Activated gamma-delta T cell treated with anti-CD3 and anti-CD28 coated beads, Interleukin-2, amount 50 U/mL, for 16 hours (primary cell): ENCODE results near the gene QRICH1.

Experiments
- DNase-seq: peaks from one replicate; pipeline ENCODE4 v3.0.0-alpha.2; 2020; ENCODE audit warnings: low read depth

QRICH1 gene

DNA sequence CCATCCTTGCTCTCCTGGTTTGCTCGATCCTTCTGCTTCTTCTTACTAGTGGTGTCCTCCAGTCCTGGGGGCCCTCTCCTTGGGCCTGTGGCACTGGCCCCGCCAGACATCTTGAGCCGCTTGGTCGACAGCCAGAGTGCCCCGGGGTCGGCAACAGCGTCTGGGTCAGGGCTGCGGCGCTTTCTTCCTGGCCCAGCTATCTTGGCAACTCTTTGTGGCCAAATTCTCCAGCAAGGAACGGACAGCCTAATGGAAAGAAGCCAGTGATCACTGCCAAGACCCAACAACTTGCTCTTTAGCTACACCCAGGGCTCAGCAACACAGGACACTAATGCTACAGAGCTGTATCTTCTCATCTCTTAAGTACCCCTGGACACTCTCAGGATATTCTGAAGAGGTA lies 25.2 kb upstream of the QRICH1 start:
- DNase-seq = no peak

DNA sequence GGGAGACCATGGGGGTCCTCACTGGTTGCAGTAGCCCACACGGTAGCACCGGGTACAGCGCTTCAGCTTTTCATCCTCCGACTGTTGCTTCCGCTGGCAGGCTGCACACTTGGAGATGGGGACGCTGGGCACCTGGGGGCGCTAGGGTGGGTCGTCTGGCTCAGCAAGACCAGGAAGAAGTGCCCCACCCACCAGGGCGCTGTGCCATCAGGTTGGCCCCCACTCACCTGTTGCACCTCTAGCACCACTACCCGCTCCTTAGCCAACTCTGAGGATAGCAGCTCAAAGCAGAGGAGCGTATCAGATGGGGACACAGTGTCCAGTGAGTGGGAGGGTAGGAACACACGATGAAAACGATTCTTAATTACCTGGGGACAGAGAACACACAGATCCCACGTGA lies 18.4 kb upstream of the QRICH1 start:
- DNase-seq = no peak

DNA sequence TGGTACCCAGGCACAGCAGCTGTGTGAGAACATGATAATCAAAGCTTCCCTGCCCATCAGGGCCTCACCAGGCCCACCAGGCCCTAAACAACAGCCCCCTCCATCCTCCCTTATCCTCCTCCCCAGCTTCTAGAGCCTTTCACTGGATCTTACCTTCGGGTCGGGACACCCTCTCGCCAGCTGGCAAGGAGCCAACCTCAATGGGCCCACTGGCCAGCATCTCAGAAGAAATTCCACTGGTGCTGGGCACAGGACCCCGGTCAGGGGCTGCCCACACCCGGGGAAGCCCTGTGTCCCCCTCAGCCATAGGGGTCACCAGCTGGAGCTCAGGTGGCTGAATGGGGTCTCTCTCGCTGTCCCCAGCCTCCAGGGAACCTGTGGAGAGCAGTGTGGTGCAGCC lies 17.5 kb upstream of the QRICH1 start:
- no peak for DNase-seq

DNA sequence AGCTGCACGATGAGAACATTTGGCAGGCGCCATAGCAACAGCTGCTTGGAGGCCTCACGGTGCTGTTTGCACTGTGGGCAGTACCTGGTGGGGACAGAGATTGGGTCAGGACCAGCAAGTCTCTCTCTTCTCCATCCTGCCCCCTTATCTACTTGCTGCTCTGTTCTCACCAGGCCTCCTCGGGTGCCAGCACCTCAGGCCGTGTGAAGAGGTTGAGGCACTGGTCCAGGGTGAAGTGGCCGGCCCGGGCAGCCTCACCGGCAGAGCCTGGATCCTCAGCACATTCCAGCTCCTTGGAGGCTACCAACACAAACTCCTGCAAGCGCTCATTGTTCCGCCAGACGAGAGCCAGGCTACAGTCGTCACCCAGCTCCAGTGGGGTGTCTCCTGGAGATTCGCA lies 16.9 kb upstream of the QRICH1 start:
- no peak for DNase-seq

DNA sequence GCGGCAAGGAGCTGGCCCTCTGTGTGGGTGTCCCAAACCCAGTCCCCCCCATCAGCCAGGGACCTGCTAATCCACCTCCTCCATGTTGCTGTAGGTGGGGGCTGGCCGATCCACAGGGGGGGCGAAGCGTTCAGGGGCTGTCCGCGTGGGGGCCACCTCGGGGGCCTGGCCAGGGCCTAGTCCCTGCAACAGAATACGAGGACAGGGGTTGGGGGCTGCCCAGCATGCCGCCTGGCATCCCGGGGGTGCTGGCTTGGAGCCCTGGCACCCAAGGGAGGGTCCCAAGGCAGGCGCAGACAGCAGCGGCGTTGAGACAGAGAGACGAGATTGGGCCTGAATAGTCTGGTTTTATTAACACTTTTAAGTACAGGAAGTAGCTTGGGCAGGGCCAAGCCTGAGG lies 14.5 kb upstream of the QRICH1 start:
- no peak for DNase-seq

DNA sequence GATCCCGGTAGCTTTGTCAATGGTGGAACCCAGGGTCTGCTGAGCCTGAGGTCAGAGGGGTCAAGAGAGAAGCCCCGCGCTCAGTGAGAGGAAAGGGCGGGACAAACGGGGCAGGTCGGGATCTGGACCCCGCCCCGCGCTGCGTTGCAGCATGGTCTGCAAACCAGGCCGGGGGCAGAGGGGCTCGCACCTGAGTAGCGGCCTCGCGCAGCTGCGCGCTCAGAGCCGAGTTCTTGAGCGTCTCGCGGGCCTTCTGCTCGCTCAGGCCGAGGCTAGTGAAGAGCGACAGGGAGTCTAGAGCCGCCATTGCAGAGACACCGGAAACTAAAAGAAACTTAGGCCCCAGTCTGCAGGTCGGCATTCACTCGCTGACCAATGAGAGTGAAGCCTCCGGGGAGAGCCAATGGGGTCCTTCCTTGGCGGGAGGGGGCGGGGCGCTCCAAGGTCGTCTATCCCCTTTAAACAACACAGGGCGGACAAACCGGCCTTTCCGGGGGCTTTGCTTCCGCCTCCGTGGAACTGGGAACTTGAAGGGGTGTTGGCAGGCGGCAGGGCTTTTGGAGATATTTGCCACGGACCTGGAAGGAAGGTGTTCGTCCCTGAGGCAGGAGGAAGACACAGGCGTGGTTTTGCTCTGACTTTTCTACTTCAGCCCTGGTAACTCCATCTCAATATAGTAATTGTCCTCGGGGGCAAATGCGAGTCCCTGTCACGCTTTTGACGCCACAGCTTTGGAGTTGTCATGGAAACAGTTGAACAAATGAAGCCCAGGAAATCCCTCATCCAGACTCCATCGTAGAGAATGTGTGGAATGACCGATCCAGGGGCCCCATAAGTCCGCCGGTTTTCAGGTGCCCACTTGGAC lies 10.8 kb upstream of the QRICH1 start, which contains the start of gene QARS1:
QARS1 (minus strand) TSS at position 331 of the 865 bp plus-strand sequence; CDS start at position 307, 24 bp downstream.
- DNase-seq = peak; percentile 84

DNA sequence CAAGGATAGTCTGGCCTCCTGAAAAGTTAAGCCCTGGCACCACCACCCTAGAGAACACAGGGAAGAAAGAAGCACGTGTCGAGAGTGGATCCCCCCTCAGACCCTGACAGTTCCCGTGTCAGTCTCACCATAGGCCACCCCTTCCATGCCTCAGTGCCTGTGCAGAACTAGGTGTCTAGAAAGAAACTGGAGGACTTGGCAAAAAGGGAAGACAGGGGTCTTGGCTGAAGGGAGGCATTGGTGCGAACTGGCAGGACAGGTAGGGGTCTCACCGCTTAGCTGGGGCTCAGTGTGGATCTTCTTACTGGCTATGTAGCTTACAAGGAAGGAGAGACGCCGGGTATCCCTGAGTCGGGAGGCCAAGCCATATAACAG lies 10.2 kb upstream of the QRICH1 start:
- no peak for DNase-seq

DNA sequence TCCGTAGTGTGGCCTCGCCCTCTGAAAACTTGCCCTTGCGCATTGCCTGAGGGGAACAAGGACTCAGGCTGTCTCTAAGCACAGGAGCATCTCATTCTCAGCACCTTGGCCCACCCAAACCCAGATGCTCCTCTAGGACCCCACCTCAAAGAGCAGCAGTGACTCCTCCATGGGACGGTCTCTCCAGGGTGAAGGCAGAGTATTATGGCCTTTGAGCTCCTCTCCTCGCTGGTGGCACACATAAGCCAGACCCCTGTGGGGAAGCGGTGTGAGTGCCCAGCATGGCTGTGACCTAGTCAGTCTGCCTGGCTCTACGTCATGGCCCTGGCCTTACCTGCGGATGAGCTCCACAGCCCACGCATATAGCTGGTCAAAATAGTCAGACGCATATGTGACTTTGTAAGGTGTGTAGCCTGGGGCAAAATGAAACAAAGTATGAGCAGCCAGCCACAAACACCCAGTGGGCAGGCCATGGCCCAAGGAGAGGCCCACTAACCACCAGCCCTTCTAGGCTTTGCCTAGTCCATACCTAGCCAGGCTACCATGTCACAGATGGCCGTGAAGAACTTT lies 6.3 kb upstream of the QRICH1 start:
- DNase-seq = no peak

DNA sequence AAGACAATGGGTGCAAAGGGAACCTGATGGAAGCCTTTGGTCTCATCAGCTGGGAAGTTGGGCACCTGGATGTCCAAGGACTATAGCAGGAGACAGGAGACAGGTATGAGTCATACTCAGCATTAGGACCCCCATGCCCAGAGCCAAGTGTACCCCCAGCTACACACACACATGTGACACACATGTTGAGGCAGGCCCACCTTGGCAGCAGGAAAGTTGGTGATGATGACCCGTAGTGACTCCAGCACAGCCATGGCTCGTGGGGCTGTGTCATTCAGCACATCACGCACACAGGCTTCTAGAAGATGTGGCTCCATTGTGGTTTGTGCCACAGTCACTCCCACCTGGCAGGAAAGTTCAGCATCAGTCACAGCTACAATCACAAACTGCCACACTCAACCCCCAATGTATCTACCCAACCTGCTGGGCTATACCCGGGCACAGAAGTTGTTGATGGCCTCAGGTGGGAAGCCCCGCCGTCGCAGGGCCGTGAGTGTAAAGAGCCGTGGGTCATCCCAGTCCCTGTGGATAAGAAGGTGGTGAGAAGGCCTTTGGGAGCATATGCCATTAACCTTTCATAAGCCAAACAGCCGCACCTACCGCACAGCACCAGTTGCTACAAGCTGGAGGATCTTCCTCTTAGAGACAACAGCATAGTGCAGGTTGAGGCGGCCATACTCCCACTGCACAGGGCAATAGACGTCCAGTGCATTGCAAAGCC lies 5.2 kb upstream of the QRICH1 start:
- DNase-seq = no peak

DNA sequence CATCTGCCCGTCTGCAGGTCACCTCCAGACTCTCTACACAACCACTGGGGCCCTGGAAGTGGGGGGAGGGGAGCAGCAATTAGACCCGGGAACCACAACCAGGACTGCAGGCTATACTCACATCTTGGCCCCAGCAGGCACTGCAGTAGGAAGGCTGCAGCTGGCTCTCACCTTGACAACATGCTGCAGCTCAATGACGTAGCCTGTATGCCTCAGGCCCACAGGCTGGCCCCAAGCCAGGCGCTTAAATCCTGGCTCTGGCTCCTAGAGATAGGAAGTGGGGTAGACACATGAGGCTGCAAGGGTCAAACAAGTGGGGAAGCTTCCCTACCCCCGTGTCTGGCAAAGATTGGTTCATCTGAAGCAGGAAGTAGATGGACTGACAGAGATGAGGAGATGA lies 4.6 kb upstream of the QRICH1 start:
- DNase-seq = no peak

DNA sequence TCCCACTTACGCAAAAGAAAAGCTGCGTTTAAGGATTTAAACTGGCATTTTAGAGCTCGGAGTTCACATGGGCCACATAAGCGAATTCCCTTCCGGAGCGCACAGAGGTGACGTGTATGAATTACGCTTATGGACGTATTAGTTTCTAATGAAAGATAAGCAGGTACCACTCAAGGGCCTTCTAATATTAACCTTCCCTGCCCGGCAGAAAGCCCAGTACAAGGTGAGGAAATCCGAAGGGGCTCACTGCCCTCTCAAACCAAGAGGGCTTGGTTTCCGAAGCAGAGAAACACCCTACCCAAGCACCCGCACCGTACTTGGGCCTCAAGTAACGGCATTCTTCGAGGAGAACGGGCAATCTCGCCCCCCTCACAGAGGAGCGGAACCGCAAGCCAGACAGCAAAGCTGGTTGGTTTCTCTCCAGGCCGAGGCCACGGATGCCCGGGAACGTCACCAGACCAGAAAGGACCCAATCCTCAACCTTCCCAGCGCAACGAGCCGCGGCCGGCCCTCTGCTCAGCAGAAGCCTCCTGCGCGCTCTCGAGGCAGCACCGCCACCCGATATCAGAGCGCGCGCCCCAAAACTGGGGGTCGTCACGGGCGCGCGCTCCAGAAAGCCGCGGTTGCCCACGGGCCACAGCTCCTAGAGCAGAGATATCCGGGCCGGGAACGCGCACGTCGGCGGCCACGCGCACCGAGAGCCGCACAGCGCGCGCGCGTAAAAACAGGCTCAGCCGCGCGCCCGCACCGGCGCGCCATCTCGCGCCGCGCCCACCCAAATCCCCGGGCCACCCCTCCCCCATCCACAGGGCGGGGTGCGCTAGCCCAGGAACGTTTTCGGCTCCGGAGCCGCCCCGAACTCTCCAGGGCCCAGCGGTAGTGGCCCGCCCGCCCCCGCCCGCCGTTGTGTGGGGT lies 676 bp downstream of the QRICH1 start:
- peak; percentile 69 for DNase-seq

DNA sequence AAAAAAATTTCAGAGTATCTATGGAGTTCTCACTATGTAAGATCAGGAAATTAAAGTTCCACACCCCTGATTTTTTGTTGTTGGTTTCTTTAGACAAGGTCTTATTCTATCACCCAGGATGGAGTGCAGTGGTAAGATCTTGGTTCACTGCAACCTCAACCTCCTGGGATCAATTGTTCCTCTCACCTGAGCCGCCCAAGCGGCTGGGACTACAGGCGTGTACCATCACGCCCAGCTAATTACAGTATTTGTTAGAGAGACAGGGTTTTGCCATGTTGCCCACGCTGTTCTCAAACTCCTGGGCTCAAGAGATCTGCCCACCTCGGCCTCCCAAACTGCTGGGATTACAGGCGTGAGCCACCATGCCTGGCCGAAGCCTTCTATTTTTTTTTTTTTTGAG lies 12.4 kb downstream of the QRICH1 start:
- no peak for DNase-seq

DNA sequence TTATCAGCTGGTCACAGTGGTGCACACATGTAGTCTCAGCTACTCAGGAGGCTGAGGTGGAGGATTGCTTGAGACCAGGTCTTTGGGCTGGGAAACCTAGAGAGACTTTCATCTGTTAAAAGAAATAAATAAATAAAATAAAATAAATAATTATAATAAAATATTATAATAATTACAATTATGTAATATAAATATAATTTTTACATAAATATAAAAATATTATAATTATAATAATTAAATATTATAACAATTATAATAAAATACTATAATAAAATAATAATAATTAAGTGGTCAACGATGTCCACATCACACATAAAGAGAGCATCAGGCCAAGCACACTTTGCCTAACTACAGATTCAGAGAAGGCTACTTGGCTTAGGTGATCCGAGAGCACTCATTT lies 14.6 kb downstream of the QRICH1 start:
- DNase-seq = no peak

DNA sequence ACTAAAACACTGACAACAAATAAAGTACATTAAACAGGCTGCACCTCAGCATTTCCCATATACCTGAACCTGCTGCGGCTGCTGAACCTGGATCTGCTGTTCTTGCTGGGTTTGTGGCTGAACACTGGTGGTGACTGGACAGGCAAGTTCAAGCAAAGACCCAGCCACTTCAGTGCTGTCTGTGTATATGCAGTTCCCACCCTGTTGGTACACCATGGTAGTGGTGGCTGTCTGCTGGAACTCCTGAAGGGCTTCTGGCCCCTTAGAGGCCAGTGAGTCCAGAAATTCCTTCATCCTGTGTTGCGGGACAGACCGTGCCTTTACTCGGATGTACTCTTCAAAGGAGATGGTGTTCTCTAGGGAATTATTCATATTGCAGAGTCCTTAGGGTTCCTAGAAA lies 17.2 kb downstream of the QRICH1 start:
- no peak for DNase-seq

DNA sequence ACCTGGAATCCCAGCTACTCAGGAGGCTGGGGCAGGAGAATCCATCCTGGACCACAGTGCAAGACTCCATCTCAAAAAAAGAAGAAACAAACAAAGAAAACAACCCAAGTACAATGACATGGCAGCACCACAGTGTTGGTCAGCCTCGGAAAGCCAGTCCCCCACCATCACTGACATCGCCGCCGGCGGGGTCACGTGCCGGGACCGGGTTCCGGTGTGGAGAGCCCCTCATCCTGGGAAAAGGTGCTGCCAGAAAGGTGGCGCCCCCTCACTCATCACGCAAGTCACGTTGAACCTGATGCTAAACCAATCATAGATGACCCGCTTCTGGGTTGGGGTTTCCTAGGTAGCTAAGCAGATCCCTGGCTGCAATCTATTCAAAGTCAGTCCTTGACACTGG lies 17.8 kb downstream of the QRICH1 start:
- DNase-seq = no peak

DNA sequence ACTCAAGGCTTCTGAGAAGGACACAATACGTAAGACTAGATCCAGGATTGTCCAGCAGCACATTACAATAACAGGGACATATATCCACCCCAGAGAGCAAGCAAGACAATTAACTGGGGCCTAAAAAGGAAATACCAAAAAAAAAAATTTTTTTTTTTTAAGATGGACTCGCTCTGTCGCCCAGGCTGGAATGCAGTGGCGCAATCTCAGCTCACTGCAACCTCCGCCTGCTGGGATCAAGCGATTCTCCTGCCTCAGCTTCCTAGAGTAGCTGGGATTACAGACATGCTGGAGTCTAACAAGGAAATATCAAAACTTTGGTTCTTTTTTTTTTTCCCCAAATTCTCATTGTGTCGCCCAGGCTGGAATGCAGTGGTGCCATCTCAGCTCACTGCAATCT lies 35.9 kb downstream of the QRICH1 start:
- DNase-seq = no peak

DNA sequence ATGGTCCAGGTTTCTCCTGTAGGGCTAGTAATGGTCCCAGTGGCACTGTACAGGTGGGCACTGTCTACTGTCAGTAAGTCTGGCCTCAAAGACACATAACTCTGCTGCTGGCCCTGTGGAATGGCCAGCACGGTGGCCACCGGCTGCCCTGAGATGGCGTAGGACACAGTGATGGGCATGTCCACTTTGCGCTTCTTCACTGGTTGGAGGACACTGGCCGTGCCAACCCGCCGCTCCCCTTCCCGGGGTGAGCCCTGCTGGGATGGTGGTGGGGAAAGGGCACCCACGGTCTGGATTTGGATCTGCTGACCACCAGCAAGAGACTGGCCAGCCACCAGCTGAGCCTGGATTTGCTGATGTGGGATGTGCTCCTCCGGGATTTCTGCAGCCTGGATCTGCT lies 36.6 kb downstream of the QRICH1 start:
- DNase-seq = no peak

DNA sequence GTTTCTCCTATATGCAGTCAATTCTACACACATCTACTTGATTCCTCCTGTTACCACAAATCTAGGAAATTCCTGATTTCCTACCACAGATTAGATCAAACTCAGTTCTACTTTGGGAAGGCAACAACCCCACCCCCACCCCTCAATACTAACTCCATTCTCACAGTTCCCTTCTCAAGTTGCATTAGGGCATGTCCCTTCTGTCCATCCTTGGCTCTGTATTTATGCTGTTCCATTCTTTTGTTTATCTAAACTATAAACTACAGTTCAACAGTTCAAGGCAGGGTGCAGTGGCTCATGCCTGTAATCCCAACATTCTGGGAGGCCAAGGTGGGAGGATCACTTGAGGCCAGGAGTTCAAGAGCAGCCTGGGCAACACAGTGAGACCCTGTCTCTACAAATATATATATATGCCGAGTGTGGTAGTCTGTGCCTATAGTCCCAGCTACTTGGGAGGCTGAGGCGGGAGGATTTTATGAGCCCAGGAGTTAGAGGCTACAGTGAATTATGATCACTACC lies 39.5 kb downstream of the QRICH1 start:
- DNase-seq = no peak

DNA sequence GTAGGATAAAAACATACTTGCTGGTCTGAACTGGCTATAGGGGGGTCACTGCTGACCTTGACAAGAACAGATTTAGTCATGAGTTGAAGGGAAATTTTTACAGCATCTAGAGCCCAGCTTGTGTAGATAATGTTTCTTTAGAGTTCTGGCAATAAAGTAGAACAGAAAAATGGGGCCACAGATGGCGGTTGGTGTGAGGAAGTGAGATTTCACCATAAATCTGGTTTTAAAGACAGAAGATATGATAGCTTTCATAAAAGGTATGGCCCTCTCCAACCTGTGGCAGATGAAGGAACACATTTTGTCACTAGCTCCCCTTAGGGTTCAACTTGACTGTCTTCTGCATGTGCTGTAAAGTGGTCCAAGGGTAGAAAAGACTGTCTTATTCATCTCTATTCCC lies 40.3 kb downstream of the QRICH1 start:
- no peak for DNase-seq

DNA sequence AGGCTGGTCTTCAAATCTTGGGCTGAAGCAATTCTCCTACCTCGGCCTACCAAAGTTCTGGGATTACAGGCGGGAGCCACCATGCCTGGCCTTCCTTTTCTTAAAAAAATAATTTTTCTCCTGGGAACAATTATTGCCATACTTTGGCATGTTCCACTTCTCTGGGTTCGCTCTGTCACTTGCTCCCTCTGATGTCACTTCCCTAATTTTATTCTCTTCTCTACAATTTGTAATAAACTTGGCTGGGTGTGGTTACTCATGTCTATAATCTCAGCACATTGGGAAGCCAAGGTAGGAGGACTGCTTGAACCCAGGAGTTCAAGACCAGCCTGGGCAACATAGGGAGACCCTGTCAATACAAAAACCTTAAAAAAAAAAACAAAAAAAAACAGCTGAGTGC lies 58.6 kb downstream of the QRICH1 start:
- no peak for DNase-seq

DNA sequence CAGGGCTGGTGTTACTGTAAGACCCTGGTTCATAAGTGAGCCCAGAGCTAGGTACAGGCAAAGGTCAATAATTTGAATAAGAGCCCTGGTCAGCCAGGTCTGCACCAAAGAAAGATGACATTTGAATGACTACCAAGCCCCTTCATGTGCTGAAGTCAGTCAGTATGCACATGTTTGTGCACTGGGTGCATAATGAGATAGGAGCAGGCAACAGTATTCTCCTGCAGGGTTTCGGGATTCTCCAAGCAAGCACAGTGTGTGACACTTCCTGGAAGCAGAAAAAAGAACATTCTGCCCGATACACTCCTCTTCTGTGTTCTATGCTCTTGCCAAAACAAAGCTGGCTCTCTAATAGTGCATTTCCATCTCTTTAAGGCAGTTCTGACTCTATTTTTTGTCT lies 59.2 kb downstream of the QRICH1 start:
- DNase-seq = no peak
